HCT116 (cell line): Measurements from ENCODE around the gene SORL1-AS1.

ENCODE experiments used
- ATAC-seq: fragments of 200-7000 bp; cut with Tn5 transposase; 2 replicates; pipeline ENCODE4 v1.9.1; 2020; ENCODE audit warnings: mild to moderate bottlenecking, moderate library complexity
- BruUV-seq: library from RNA; stranded (reverse); fragments of 400-500 nt; replicated peaks from 2 replicates; lab custom pipeline; 2021; lab: Mats Ljungman, UMichigan
- CTCF ChIA-PET: fragments of 300-600 bp; sonication (Branson Sonifier 250); formaldehyde crosslinking; loops from one replicate; lab custom pipeline; 2021; ENCODE audit warnings: antibody characterized with exemption; lab: Charles Lee
- POLR2A ChIA-PET: fragments of 300-600, 350-600 bp; sonication (Branson Sonifier 250); formaldehyde crosslinking; loops from one replicate; lab custom pipeline; 2021; ENCODE audit warnings: antibody characterized with exemption; lab: Charles Lee
- RAD21 ChIA-PET, 2 experiments: fragments of 300-600 bp; sonication (Branson Sonifier 250); formaldehyde crosslinking; loops; one replicate each; lab custom pipeline; 2023; ENCODE audit warnings: low total read pairs in 2 of 2; ENCODE audit not compliant: uncharacterized antibody in 2 of 2, unreplicated experiment in 2 of 2, low non-redundant PET in 1 of 2; lab: Charles Lee
- DNase-seq: peaks from one replicate; pipeline ENCODE4 v3.0.0-alpha.2; 2010; ENCODE audit warnings: low read depth, low spot score
- H2AFZ ChIP-seq: fragments of 200-600 bp; shearing (Covaris generic), sonication (generic); 2 replicates; pipeline ENCODE4 v1.6.1; 2017; ENCODE audit warnings: low read depth, mixed run types, mixed read lengths, antibody characterized with exemption, low read length; ENCODE audit not compliant: poor library complexity, severe bottlenecking
- H3K27ac ChIP-seq: 2 replicates; pipeline ENCODE4 v1.5.1; 2012; ENCODE audit warnings: low read depth, low read length
- H3K27me3 ChIP-seq: fragments of 200-600 bp; sonication (generic); 2 replicates; pipeline ENCODE4 v1.6.1; 2016; ENCODE audit warnings: mixed run types, low read length, mixed read lengths; ENCODE audit not compliant: insufficient read depth
- H3K36me3 ChIP-seq, 2 experiments: fragments of 200-500 bp in 1 of 2; fragments of 200-600 bp in 1 of 2; sonication (Bioruptor generic) in 1 of 2; sonication (generic) in 1 of 2; 2 replicates each; pipeline versions ENCODE4 v1.5.1 to v1.6.1; 2014 to 2016; ENCODE audit warnings: low read length in 2 of 2, inconsistent platforms in 1 of 2, mixed read lengths in 1 of 2, mixed run types in 1 of 2; ENCODE audit not compliant: insufficient read depth in 2 of 2, control insufficient read depth in 1 of 2
- H3K4me1 ChIP-seq, 2 experiments: fragments of 200-600 bp in 1 of 2; sonication (generic) in 1 of 2; 2 replicates each; pipeline versions ENCODE4 v1.5.1 to v1.6.1; 2012 to 2017; ENCODE audit warnings: low read length in 2 of 2, inconsistent platforms in 1 of 2, mild to moderate bottlenecking in 1 of 2, mixed read lengths in 1 of 2, mixed run types in 1 of 2, moderate library complexity in 1 of 2; ENCODE audit not compliant: insufficient read depth in 2 of 2, control insufficient read depth in 1 of 2
- H3K4me2 ChIP-seq: fragments of 200-600 bp; sonication (generic); 2 replicates; pipeline ENCODE4 v1.6.1; 2017; ENCODE audit warnings: mixed run types, low read length, mixed read lengths
- H3K4me3 ChIP-seq, 2 experiments: fragments of 200-600 bp in 1 of 2; sonication (generic) in 1 of 2; replicated peaks in 1 of 2; 2 replicates each; pipeline ENCODE4 v1.5.1; 2011 to 2016; ENCODE audit warnings: low read length in 2 of 2, control low read depth in 1 of 2, low read depth in 1 of 2, mild to moderate bottlenecking in 1 of 2, mixed read lengths in 1 of 2, mixed run types in 1 of 2
- H3K79me2 ChIP-seq: fragments of 200-600 bp; sonication (generic); 2 replicates; pipeline ENCODE4 v1.6.1; 2017; ENCODE audit warnings: mild to moderate bottlenecking, mixed run types, low read length, moderate library complexity, mixed read lengths; ENCODE audit not compliant: insufficient read depth
- H3K9ac ChIP-seq: fragments of 200-600 bp; sonication (generic); 2 replicates; pipeline ENCODE4 v1.6.1; 2016; ENCODE audit warnings: low read length, mixed read lengths
- H3K9me2 ChIP-seq: fragments of 200-600 bp; sonication (generic), shearing (Covaris generic); 2 replicates; pipeline ENCODE4 v1.6.1; 2017; ENCODE audit warnings: mixed run types, mild to moderate bottlenecking, moderate library complexity; ENCODE audit not compliant: insufficient read depth
- H3K9me3 ChIP-seq, 2 experiments: fragments of 200-500 bp in 1 of 2; fragments of 200-600 bp in 1 of 2; sonication (Bioruptor generic) in 1 of 2; sonication (generic) in 1 of 2; 2 replicates each; pipeline ENCODE4 v1.6.1; 2014 to 2017; ENCODE audit warnings: low read length in 2 of 2, mixed read lengths in 2 of 2, inconsistent platforms in 1 of 2, low read depth in 1 of 2, mild to moderate bottlenecking in 1 of 2, mixed run types in 1 of 2, moderate library complexity in 1 of 2; ENCODE audit not compliant: control insufficient read depth in 1 of 2, insufficient read depth in 1 of 2
- H4K20me1 ChIP-seq: fragments of 200-600 bp; sonication (generic), shearing (Covaris generic); 2 replicates; pipeline ENCODE4 v1.6.1; 2017; ENCODE audit warnings: mixed run types, mild to moderate bottlenecking, moderate library complexity; ENCODE audit not compliant: insufficient read depth
- ATF3 ChIP-seq: IDR thresholded peaks from 2 replicates; pipeline ENCODE4 v1.6.1; 2012
- CBX3 ChIP-seq: IDR thresholded peaks from 2 replicates; pipeline ENCODE4 v1.6.1; 2012; ENCODE audit warnings: low read depth
- CEBPB ChIP-seq: IDR thresholded peaks from 2 replicates; pipeline ENCODE4 v1.6.1; 2012; ENCODE audit warnings: low read depth
- CTCF ChIP-seq, 3 experiments: fragments of 200-600 bp in 1 of 3; sonication (generic) in 1 of 3; IDR thresholded peaks in 2 of 3; conservative IDR thresholded peaks in 1 of 3; 2 replicates each; pipeline ENCODE4 v1.5.1; 2012 to 2017; ENCODE audit warnings: low read depth in 2 of 3, low read length in 2 of 3, antibody characterized with exemption in 1 of 3, borderline replicate concordance in 1 of 3, control low read depth in 1 of 3, mild to moderate bottlenecking in 1 of 3, mixed read lengths in 1 of 3, mixed run types in 1 of 3, moderate library complexity in 1 of 3; ENCODE audit not compliant: insufficient read depth in 1 of 3
- EGR1 ChIP-seq: IDR thresholded peaks from 2 replicates; pipeline ENCODE4 v1.6.1; 2012; ENCODE audit warnings: low read depth
- ELF1 ChIP-seq: IDR thresholded peaks from 2 replicates; pipeline ENCODE4 v1.6.1; 2012; ENCODE audit warnings: low read depth, borderline replicate concordance
- EZH2phosphoT487 ChIP-seq: fragments of 200-600 bp; IDR thresholded peaks from 2 replicates; pipeline ENCODE4 v1.6.1; 2018; ENCODE audit warnings: antibody characterized with exemption, borderline replicate concordance
- FOSL1 ChIP-seq: IDR thresholded peaks from 2 replicates; pipeline ENCODE4 v1.6.1; 2012; ENCODE audit warnings: low read depth
- JUND ChIP-seq: IDR thresholded peaks from 2 replicates; pipeline ENCODE4 v1.6.1; 2012
- POLR2A ChIP-seq: IDR thresholded peaks from 2 replicates; pipeline ENCODE4 v1.7.0; 2011; ENCODE audit warnings: borderline replicate concordance; ENCODE audit not compliant: insufficient read depth, insufficient read length; ENCODE audit errors: extremely low read depth
- POLR2AphosphoS5 ChIP-seq: IDR thresholded peaks from 2 replicates; pipeline ENCODE4 v1.6.1; 2011; ENCODE audit warnings: mild to moderate bottlenecking, low read depth, low read length, moderate library complexity
- RAD21 ChIP-seq: IDR thresholded peaks from 2 replicates; pipeline ENCODE4 v1.6.1; 2012; ENCODE audit warnings: low read depth, mild to moderate bottlenecking
- SP1 ChIP-seq: IDR thresholded peaks from 2 replicates; pipeline ENCODE4 v1.6.1; 2012; ENCODE audit warnings: low read depth
- SRF ChIP-seq: IDR thresholded peaks from 2 replicates; pipeline ENCODE4 v1.6.1; 2012; ENCODE audit warnings: low read depth
- TCF7L2 ChIP-seq: IDR thresholded peaks from 2 replicates; pipeline ENCODE4 v1.7.0; 2011; ENCODE audit warnings: borderline replicate concordance, inconsistent platforms; ENCODE audit not compliant: insufficient read depth, insufficient read length; ENCODE audit errors: extremely low read depth
- YY1 ChIP-seq: IDR thresholded peaks from 2 replicates; pipeline ENCODE4 v1.6.1; 2011; ENCODE audit warnings: low read length, low read depth, moderate library complexity, mild to moderate bottlenecking; ENCODE audit not compliant: insufficient replicate concordance; ENCODE audit errors: extremely low read depth
- ZBTB33 ChIP-seq: IDR thresholded peaks from 2 replicates; pipeline ENCODE4 v1.6.1; 2011; ENCODE audit warnings: mild to moderate bottlenecking, low read length, moderate library complexity; ENCODE audit not compliant: insufficient replicate concordance; ENCODE audit errors: extremely low read depth
- ZFX ChIP-seq: fragments of 450-650 bp; IDR thresholded peaks from 2 replicates; pipeline ENCODE4 v1.6.1; 2017
- ZNF274 ChIP-seq: fragments of 200-500 bp; sonication (Bioruptor generic); IDR thresholded peaks from 2 replicates; pipeline ENCODE4 v1.6.1; 2014; ENCODE audit warnings: mild to moderate bottlenecking, low read depth, low read length, inconsistent platforms
- intact Hi-C: fragments of 100-400 bp; cut with micrococcal nuclease; formaldehyde crosslinking; loops from 2 replicates; pipeline ENCODE4 v1.10.0; 2022

The SORL1-AS1 gene

GRCh38 chr11:121419836-121420235, 32.9 kb downstream of the SORL1-AS1 start:
- Histone ChIP-seq H3K4me3 (no peak overlapping the region), H3K4me2 (no peak overlapping the region), H3K36me3 (no peaks in the 10 kb centered on the region), H4K20me1 (no peaks in the 10 kb centered on the region), H3K9me3 (no peaks in the 10 kb centered on the region), H3K4me1 (peaks cover 7 to 8% of the 10 kb centered on the region in 2 experiments; a peak in 3 of 4 replicates), H2AFZ (no peak overlapping the region), H3K27ac (no peak overlapping the region), H3K9me2 (no peaks in the 10 kb centered on the region), H3K9ac (no peak overlapping the region), H3K27me3 (no peaks in the 10 kb centered on the region), H3K79me2 (no peaks in the 10 kb centered on the region)
- CTCF ChIA-PET: no interaction called here
- BruUV-seq: no TSS peak
- DNase-seq (no peak), ATAC-seq (no peak)
- RAD21 ChIA-PET: no interaction called here
- TF ChIP-seq SRF (no peak), ZNF274 (no peak), CEBPB (no peak), EZH2phosphoT487 (no peak), EGR1 (no peak), ZFX (no peak), YY1 (no peak), RAD21 (no peak), POLR2A (no peak), ATF3 (no peak), SP1 (no peak), JUND (no peak), ELF1 (no peak), TCF7L2 (no peak), CTCF (IDR thresholded peaks at IDR 0.05 in 2 of 3, conservative IDR thresholded peaks at IDR 0.05 in 1 of 3; ENCODE audit: borderline replicate concordance in 1 of 3, insufficient read depth in 1 of 3, low read depth in 2 of 3, low read length in 2 of 3) (no peak), POLR2AphosphoS5 (no peak), ZBTB33 (no peak), CBX3 (no peak), FOSL1 (no peak)
- intact Hi-C loops: no loop called here
- POLR2A ChIA-PET: no interaction called here
